GM19455 (cell line): Measurements from ENCODE around the gene VSX2.
"Not testable (repeated sequence)": the region's sequence is repeated elsewhere in the genome, so short reads cannot be mapped to it uniquely, and the experiment has no call there.

Experiments
- ATAC-seq: cut with Tn5 transposase; IDR thresholded peaks from one replicate; pipeline ENCODE4 v1.9.1; 2021; ENCODE audit not compliant: unreplicated experiment

Gene VSX2

GRCh38 chr14:74258764-74259035 lies 19.5 kb downstream of the VSX2 start:
- ATAC-seq, result no peak

GRCh38 chr14:74259513-74259912 lies 20.3 kb downstream of the VSX2 start:
- no peak for ATAC-seq

GRCh38 chr14:74260525-74261233 lies 21.4 kb downstream of the VSX2 start:
- no peak for ATAC-seq

- no peak for ATAC-seq
Observed at GRCh38 chr14:74261288-74261687, 22.0 kb downstream of the VSX2 start.

- no peak for ATAC-seq
Observed at GRCh38 chr14:74262076-74262475, 22.8 kb downstream of the VSX2 start.

GRCh38 chr14:74263181-74263580 lies 23.9 kb downstream of the VSX2 start:
- no peak for ATAC-seq

- ATAC-seq, result no peak
Observed at GRCh38 chr14:74263921-74264320, 24.7 kb downstream of the VSX2 start.

- no peak for ATAC-seq
Observed at GRCh38 chr14:74265301-74265965, 26.2 kb downstream of the VSX2 start.

GRCh38 chr14:74267588-74267987 lies 28.3 kb downstream of the VSX2 start:
- ATAC-seq, result no peak

GRCh38 chr14:74270382-74271177 lies 31.3 kb downstream of the VSX2 start:
- ATAC-seq, result not testable (repeated sequence)

GRCh38 chr14:74271365-74271764 lies 32.1 kb downstream of the VSX2 start:
- no peak for ATAC-seq

- ATAC-seq, result no peak
Observed at GRCh38 chr14:74275241-74275841, 36.1 kb downstream of the VSX2 start.

GRCh38 chr14:74278080-74278479 lies 38.8 kb downstream of the VSX2 start:
- ATAC-seq, result no peak

- ATAC-seq, result no peak
Observed at GRCh38 chr14:74281069-74281468, 41.8 kb downstream of the VSX2 start.

GRCh38 chr14:74286736-74287135 lies 47.5 kb downstream of the VSX2 start:
- ATAC-seq, result no peak

GRCh38 chr14:74289801-74290200 lies 50.6 kb downstream of the VSX2 start:
- no peak for ATAC-seq

- ATAC-seq, result no peak
Observed at GRCh38 chr14:74290415-74290814, 51.2 kb downstream of the VSX2 start.

GRCh38 chr14:74292061-74292460 lies 52.8 kb downstream of the VSX2 start:
- ATAC-seq, result no peak

- ATAC-seq, result no peak
Observed at GRCh38 chr14:74293606-74294005, 54.4 kb downstream of the VSX2 start.

GRCh38 chr14:74296037-74296467 lies 56.8 kb downstream of the VSX2 start:
- ATAC-seq, result no peak

GRCh38 chr14:74297986-74298385 lies 58.7 kb downstream of the VSX2 start:
- ATAC-seq, result no peak

- ATAC-seq, result no peak
Observed at GRCh38 chr14:74299061-74299545, 59.9 kb downstream of the VSX2 start.
